Renal pelvis (tissue), 12 donors: ENCODE measurements around the gene TTC24. TPM values are rescaled to one million over a fixed set of nuclear protein-coding genes. Genes with fewer than 3 reads are reported as not detected.
"Not testable (repeated sequence)": the region's sequence is repeated elsewhere in the genome, so short reads cannot be mapped to it uniquely, and the experiment has no call there.

ENCODE experiments used
- DNase-seq: peaks from one replicate; pipeline ENCODE4 v3.0.0-alpha.2; 2013
- long read RNA-seq, 16 experiments: transcript quantifications; one replicate each; lab custom pipeline, GENCODE V29; 2026
- polyA plus RNA-seq, 3 donors: library from polyadenylated mRNA; unstranded; fragments of 120-200 nt; gene quantifications; one replicate each; pipeline ENCODE4 v1.2.1, GENCODE V29; 2013; ENCODE audit not compliant: insufficient read length in 3 of 3

The TTC24 gene
- polyA plus RNA-seq: 1 to 10 TPM; 1.0 to 2.2 (median 1.1) TPM
- long read RNA-seq, donor 1: 0 reads
- long read RNA-seq, donor 2: 0 reads
- long read RNA-seq, donor 3: 0 reads
- long read RNA-seq, donor 4: 0 reads
- long read RNA-seq, donor 5: 0 reads
- long read RNA-seq, donor 6: 0 reads
- long read RNA-seq, donor 7: 0 reads
- long read RNA-seq, donor 8: 0 reads
- long read RNA-seq, donor 9: 0 reads
- long read RNA-seq, donor 10: 0 reads
- long read RNA-seq, donor 11: 0 reads
- long read RNA-seq, donor 12: 0 reads
- long read RNA-seq, donor 13: 0 reads
- long read RNA-seq, donor 14: 0 reads
- long read RNA-seq, donor 15: 0 reads
- long read RNA-seq, donor 16: 0 reads

- no peak for DNase-seq
Observed at GRCh38 chr1:156579472-156579871, at the start of gene TTC24. Gene TTC24, plus strand, starts transcription at chr1:156579723. Its CDS starts 1,642 bp downstream, at chr1:156581365.

DNA sequence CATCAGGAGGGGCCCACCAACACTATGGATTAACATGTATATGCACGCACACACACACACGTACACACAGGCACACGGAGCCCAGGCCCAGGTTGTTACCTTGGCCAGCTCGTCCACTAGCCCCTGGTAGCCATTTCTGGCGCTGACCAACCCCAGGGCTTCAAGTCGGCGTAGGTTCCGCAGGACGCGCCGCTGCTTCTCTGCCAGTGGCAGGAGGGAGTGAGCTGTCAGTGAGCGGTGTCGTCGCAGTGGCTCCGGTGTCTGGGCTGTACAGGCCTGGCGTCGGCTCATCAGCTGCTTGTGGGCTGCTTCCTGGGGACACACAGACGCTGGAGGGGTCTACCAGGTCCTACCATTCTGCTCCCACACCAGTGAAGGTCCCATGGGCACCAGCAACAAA is 49.5 kb upstream of the TTC24 start:
- no peak for DNase-seq

- DNase-seq: no peak
Observed at GRCh38 chr1:156532374-156532773, 47.1 kb upstream of the TTC24 start.

GRCh38 chr1:156533568-156534220 is 45.8 kb upstream of the TTC24 start:
- DNase-seq: no peak

DNA sequence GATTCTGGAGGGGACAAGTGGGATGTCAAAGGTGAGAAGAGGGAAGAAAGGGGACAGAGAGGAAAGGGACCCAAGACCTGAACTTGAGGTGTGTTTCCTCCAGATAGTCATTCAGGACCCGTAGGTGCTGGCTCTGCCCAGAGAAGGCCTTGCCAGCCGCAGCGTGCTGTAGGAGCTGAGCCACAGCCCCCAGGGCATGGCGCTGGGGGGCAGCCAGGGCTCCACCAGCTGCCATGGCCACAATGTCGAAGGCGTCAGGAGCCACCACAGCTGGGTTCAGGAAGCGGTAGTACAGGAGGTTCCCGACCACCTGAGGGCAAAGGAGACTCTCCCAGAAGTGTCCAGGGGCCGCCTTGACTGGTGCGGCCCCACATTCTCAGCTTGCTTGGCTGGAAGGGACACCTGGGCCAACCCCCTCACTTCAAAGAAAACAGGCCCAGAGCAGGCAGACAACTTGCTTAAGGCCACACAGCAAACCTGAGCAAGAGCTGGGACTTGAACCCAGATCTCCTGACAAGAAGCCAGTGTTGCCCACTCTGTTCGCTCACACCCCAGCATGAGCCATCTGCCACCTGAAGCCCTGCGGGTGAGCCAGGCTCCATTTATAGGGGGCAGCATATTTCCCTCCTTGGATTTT is 45.0 kb upstream of the TTC24 start:
- no peak for DNase-seq

DNA sequence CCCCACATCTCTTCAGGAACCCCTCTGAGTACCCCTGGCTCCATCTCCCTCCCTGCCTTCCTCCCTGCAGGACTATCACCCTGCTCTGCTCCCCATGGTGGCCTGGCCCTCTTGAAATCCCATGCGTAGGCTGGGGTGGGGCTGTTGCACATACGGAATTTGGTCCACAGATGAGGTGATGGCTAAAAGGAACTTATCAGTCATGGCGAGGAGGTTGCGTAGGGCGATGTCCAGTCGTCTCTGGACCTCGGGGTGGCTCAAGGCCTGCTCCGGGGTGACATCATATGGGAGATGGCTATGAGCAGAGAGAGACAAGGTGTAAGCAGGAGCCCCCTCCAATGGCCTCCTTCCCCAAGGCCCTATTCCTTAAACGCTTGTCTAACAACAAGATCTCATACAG is 42.5 kb upstream of the TTC24 start:
- no peak for DNase-seq

DNA sequence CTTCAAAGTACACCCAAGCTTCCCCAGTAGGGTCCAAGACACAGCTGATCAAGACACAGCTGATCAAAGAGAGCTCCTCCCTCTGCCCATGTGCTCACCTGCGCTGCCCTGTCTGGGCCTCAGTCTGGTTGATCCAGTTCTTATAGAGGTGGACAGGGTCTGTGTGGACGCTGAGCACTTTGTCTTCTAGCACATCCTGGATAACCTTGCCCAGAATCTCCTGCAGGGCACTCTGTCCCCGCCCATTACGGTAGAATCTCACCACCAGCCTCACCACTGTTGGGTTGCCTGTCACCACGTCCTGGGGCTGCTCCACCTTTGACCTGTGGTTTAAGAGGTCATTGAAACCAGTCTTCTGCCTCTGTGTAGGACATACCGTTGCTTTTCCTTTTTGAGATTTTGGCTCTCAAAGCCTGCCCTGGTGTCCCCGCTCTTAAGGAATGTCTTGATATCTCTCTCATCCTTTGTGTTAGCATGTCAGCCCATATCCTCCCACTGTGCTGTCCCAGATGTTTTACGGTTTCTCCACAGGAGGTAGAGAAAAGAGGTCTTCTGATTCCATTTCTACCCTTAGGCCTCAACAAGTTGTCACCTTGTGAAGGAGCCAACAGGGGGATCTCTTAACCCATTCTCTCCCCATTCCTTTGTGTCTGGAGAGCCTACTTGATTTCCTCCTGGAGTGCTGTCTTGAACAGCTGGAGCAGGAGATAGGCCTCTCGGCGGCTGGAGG is 40.6 kb upstream of the TTC24 start:
- DNase-seq: no peak

DNA sequence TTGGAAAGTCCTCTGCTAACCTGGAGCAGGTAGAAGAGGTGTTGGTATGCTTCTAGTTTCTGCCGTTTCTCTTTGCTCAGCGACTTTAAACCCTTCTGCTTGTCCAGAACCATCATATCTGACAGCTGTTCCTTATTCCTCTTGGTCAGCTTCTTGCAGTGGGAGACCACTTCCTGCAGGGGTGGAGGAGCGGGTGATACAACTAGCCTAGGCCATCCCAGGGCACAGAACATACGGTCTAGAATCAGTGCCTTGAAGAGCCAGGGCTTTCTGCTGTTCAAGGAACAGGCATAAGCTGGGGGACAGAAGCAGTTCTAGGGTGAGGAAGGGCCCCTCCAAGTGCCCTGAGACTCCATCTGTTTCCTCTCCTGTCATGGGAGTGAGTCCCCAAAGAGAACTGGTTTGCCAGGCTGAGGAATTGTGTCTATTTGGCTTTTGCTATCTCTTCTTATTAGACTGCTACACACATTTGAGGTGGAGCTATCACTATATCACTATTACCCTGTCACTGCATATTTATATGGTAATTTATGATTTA is 39.6 kb upstream of the TTC24 start:
- no peak for DNase-seq

- no peak for DNase-seq
Observed at GRCh38 chr1:156540955-156541354, 38.6 kb upstream of the TTC24 start.

DNA sequence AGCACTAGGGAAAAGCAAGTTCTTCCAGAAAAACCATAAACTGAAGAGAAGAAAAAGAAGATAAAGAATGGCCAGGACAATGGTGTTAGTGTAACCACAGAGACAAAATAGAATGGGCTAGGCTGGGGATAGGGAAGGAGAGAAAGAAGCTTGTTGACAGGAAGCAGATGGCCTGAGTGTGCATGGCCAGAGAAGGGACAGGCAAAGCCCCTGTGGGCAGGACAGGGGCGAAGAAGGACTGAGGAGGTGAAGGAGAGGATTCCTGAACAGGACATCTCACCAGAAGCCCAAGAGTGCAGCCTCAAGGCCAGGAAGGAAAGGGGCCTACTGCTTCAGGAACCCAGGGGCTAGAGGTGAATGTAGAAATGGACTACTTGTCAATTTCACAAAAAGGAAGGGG is 36.5 kb upstream of the TTC24 start:
- no peak for DNase-seq

GRCh38 chr1:156544592-156545102 is 34.9 kb upstream of the TTC24 start:
- no peak for DNase-seq

DNA sequence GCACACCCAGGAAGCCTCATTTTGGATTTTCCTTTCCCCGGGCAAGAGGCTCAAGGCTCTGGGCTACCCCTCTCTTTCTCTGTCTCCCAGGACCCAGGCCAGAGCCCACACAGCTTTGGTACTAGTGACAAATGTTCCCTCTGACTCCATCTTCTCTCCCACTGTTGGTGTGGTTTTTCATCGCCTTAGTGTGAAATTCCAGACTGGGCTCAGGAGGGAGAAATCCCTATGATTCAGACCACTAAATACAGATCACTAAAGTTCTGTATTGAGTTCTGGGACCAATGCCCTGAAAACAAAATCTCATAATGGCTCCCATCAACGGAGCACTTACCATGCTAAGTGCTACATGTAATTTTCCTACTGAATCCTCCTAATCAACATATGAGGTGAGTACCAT is 33.3 kb upstream of the TTC24 start:
- DNase-seq: no peak

DNA sequence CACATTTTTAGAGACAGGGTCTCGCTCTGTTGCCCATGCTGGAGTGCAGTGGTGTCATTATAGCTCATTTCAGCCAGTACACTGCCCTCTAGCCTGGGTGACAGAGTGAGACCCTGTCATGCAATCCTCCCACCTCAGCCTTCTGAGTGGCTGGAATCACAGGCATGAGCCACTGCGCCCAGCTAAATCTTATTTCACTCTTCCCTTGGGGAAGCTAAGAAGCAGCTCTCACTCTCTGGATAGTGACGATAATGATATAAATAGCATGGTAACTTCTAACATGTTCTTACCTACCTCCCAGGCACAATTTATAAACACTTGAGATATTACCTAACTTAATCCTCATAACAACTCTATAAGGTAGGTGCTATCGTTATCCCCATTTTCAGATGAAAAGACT is 32.1 kb upstream of the TTC24 start:
- DNase-seq: no peak

DNA sequence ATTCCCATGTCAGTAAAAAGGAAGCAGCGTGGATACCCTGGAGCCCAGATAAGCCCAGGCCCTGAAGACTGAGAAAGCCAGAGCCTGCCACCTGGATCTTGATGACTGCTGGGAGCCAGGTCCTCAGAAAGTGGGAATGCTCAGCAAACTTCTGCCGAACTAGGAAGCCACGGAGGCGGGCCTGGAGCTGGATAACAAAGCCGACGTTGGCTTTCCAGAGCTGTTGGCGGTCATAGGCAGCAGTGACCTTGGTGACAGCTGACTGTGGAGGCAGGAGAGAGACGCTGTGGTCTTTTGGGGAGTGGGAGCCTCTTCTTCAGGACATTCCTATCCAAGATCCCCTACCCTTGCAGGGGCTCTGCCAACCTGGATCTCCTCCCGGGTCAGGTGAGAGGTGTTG is 31.5 kb upstream of the TTC24 start:
- DNase-seq: no peak

DNA sequence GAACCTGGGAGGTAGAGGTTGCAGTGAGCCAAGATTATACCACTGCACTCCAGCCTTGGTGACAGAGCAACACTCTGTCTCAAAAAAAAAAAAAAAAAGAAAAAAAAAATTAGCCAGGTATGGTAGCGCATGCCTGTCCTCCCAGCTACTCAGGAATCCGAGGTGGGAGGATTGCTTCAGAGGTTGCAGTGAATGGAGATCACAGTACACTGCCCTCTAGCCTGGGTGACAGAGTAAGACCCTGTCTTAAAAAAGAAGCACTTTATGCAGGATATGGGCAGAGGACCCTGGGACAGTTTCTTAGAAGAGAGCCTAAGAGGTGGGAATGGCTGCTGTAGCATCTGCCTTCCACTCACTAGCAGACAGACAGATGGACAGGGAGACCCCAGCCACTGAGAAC is 30.1 kb upstream of the TTC24 start:
- no peak for DNase-seq

DNA sequence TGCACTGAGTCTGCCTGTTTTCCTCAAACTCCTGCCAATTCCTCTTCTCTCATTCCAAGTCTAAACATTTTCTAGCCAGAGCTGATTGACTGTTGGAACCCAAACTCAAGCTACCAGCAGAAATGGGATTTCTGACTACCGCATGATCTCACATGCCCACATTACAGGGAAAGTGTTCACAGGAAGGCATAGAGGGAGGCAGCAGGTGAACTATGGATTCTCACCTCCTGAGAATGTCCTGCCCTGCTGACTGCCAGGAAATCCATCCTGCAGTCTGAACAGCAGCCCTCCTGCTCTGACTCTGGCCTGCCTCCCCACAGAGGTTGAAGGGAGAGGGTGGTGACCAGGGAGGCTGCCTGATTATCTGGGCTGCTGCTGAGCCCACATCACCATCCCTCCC is 29.7 kb upstream of the TTC24 start:
- DNase-seq: no peak

GRCh38 chr1:156550346-156550745 is 29.2 kb upstream of the TTC24 start:
- DNase-seq: no peak

GRCh38 chr1:156551066-156551643 is 28.4 kb upstream of the TTC24 start:
- no peak for DNase-seq

GRCh38 chr1:156551869-156552268 is 27.7 kb upstream of the TTC24 start:
- DNase-seq: no peak

DNA sequence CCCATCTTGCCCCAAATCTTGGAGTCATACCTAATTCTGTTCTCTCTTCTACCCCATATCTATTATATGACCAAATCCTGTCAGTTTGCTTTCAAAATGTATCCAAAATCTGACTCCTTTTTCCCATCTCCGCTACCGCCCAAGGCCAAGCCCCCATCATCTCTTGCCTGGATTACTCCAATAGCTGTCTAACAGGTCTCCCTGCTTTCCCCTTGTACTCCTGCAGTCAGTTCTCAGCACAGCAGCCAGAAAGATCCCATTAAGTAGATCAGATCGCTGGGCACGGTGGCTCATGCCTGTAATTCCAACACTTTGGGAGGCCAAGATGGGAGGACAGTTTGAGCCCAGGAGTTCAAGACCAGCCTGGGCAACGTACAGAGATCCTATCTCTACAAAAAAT is 27.0 kb upstream of the TTC24 start:
- no peak for DNase-seq

DNA sequence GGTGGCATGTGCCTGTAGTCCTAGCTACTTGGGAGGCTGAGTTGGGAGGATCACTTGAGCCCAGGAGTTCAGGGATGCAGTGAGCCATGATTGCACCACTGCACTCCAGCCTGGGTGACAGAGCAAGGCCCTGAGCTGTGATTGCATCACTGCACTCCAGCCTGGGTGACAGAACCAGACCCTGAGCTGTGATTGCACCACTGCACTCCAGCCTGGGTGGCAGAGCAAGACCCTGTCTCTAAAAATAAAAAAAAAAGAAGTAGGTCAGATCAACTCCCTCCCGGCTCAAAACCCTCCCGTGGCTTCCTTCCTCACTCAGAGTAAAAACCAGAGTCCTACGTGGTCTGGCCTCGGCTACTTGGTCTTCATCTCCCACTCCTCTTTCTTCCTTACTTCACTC is 26.6 kb upstream of the TTC24 start:
- not testable (repeated sequence) for DNase-seq
